SK-N-MC (cell line): Measurements from ENCODE around the gene LMOD1.

Experiments
- EZH2 ChIP-seq: fragments of 200-600 bp; sonication (generic); IDR thresholded peaks from one replicate; pipeline ENCODE4 v1.6.1; 2017; ENCODE audit warnings: antibody characterized with exemption
- POLR2AphosphoS5 ChIP-seq: IDR thresholded peaks from 2 replicates; pipeline ENCODE4 v1.6.1; 2012; ENCODE audit warnings: mild to moderate bottlenecking, low read depth, low read length, borderline replicate concordance

GRCh38 chr1:201888282-201889089, 57.9 kb downstream of the LMOD1 start, which contains the start of gene SHISA4:
- TF ChIP-seq POLR2AphosphoS5 (no peak), EZH2 (no peak)
